Effector CD4-positive, alpha-beta T cell (primary cell): ENCODE results near the gene CYP2W1.
A peak's percentile ranks its signal among the peaks of the same experiment; 100 is the strongest.
"Not testable (repeated sequence)": the region's sequence is repeated elsewhere in the genome, so short reads cannot be mapped to it uniquely, and the experiment has no call there.

Source experiments
- DNase-seq: peaks from one replicate; pipeline ENCODE4 v3.0.0-alpha.2; 2020

The CYP2W1 gene

GRCh38 chr7:1029637-1030443 lies 46.9 kb downstream of the CYP2W1 start:
- no peak for DNase-seq

DNA sequence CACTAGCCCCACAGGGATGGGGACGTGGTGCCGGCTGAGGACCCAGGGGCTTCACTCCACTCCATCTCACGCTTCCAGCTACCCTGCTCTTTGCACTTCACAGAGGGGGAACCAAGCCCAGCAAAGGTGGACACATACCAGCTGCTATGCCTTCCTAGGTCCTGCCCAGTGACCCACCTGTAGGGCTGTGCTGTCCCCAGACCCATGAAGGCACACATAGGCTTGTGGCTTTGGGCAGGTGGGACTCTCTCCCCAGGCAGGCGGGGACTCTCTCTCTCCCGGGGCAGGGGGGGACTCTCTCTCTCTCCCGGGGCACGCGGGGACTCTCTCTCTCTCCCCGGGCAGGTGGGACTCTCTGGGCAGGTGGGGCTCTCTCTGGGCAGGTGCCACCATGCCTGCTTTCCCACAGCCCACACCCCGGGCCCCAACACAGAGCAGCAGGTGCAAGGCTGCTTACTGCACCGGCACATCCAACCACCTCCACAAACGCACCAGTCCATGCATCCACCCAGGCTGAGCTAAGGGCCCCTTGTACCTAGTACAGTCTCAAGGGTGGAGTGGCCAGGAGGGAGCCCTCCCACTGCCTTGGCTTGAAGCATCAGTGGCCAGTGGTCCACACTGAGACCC lies 47.6 kb downstream of the CYP2W1 start:
- DNase-seq = no peak

DNA sequence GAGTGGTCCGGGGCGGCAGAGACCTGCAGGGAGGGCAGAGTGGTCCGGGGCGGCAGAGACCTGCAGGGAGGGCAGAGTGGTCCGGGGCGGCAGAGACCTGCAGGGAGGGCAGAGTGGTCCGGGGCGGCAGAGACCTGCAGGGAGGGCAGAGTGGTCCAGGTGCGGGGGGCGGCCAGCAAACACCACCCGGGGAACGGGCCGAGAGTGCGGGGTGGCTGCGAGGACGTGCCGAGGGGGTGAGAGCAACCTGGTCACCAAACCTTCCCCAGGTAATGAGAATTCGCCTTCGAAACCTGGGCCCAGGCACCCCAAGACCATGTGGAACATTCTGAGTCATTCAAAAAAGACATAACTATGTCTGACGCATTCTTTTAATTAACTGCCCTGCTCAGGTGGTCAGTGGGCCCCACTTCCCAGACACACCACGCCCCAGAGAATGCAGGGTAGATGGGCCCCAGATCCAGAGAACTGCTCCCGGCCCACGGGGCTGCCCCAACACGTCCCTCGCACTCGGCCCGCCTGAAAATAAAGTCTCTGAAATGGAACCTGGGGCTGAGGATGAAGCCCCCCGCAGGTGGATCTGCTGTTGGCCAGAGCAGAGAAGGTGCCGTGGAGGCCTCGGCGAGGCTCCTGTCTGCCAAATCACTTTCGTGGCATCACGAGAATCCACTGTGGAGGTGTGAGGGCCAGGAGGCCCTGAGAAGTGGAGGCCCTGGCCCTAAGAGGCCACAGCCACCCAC lies 48.9 kb downstream of the CYP2W1 start:
- DNase-seq = no peak

GRCh38 chr7:1032536-1033181 lies 49.7 kb downstream of the CYP2W1 start:
- DNase-seq = no peak

DNA sequence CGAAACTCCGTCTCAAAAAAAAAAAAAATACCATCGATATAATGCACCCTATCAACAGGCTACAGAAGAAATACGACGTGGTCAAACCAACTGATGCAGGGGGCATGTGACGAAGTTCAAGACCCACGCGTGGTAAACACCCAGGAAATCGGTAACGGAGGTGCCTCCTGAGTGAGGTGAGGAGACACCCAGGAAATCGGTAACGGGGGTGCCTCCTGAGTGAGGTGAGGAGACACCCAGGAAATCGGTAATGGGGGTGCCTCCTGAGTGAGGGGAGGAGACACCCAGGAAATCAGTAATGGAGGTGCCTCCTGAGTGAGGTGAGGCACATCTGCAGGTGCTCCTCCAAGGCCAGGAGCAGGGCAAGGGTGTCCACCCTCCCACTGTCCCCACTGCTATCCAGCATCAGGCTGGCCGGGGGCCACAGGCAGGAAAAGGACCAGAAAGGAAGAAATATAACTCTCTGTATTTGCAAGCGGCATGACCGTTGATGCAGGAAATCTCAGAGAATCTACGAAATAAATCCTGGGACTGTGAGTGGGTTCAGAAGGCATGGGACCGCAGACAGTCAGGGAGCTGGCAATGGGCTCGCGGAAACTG lies 50.7 kb downstream of the CYP2W1 start:
- peak; percentile 31 for DNase-seq

DNA sequence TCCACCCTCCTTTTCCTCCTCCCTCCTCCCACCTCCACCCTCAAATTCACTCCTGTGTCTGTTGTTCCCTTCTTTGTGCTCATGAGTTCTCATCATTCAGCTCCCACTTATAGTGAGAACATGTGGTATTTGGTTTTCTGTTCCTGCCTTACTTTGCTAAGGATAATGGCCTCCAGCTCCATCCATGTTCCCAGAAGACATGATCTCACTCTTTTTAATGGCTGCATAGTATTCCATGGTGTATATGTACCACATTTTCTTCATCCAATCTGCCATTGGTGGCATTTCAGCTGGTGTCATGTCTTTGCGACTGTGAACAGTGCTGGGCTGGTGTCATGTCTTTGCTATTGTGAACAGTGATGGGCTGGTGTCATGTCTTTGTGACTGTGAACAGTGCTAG lies 51.8 kb downstream of the CYP2W1 start:
- not testable (repeated sequence) for DNase-seq

DNA sequence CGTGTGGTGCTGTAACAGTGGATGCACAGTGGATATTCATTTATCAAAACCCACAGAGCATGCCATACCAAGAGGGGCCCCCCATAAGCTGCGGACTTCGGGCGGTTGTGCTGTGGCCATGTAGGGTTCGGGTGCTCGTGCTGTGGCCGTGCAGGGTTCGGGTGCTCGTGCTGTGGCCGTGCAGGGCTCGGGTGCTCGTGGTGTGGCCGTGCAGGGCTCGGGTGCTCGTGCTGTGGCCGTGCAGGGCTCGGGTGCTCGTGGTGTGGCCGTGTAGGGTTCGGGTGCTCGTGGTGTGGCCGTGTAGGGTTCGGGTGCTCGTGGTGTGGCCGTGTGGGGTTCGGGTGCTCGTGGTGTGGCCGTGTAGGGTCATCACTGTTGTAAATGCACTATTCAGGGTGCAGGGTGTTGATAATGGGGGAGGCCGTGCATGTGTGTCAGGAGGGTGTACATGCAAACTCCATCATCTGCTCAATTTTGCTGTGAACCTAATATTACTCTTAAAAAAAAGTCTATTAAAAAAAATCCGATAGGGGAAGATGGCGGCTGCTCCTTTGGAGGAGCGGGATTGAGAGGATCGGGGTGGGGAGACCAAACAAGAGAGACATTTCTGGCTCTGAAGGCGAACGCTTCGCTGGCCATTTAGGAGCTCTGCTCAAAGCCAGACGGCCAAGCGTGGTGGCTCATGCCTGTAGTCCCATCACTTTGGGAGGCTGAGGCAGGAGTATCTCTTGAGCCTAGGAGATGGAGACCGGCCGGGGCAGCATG lies 53.4 kb downstream of the CYP2W1 start:
- DNase-seq = not testable (repeated sequence)
